ENCODE measurements around the gene CAMKK1.
"Not testable (repeated sequence)": the region's sequence is repeated elsewhere in the genome, so short reads cannot be mapped to it uniquely, and the experiment has no call there.

CAMKK1 gene

DNA sequence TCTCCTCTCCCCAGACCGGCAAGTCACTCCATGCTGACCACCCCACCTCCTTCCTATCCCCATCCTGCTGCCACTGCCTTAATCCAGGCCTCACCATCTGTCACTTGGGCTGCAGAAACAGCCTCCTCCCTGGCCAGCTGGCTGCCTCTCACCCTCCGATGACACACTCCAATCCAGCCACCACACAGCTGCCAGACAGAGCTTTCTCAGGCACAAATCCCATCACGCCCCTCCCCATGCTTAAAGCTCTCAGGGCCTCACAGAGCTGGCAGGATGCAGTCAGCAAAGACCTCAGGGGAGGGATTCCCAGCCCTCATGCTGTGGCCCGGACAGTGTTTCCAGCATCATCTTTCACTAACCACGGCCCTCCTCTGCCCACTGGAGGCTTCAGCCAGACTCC lies 13.7 kb downstream of the CAMKK1 start:
- peak; percentile 59 for DNase-seq

GRCh38 chr17:3877220-3877619 lies 15.6 kb downstream of the CAMKK1 start:
- no peak for DNase-seq

DNA sequence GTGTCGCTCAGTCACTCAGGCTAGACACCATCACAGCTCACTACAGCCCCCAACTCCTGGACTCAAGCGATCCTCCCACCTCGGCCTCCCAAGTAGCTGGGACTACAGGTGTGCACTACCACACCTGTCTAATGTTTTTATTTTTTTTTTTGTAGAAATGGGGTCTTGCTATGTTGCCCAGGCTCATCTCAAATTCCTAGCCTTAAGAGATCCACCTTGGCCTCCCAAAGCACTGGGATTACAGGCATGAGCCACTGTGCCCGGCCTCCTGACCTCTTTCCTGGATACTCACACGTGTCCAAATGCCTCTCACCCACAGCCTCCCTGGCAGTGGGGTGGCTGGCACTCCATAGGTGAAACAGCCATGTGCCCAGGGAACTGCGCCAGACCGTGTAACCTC lies 17.5 kb downstream of the CAMKK1 start:
- no peak for DNase-seq

- DNase-seq: no peak
Observed at GRCh38 chr17:3873862-3874261, 19.0 kb downstream of the CAMKK1 start.

DNA sequence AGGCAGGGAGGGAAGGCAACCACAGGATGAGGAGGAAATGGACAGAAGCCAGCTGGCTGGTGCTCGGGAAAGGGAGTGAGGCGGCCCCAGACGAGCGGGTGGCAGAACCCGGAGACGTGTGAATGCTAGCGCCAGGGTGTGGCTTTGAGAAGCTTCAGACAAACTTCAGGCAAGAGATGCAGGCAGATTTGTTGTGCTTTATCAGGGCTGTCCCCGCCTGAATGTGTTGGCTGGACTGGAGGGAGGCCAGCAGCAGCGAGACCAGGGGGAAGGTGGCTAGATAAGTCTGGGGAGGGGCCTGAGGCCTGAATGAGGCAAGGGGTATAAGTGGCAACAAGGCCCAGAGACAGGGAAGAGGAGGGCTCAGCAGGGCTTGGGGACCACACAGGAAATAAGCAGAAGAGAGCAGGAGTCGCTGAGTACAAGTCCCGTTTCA lies 22.0 kb downstream of the CAMKK1 start:
- no peak for DNase-seq

DNA sequence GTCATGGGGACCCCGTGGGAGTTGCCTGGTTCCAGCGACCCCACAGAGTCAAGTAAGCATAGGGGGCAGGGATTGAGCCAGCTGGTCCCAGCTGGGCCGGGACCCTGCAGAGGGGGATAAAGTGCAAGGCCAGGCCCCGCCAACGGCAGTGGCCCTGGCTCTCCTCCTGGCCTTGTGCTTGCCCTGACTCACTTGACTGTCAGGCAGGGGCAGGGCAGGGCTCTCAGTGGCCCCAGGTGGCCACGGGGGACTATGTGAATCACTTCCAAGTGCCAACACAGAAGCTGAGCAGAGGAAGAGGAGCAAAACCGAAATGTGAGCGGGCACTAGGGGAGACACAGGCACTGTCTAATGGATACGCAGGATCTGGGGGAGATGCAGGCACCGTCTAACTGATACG lies 25.2 kb downstream of the CAMKK1 start:
- DNase-seq: no peak

DNA sequence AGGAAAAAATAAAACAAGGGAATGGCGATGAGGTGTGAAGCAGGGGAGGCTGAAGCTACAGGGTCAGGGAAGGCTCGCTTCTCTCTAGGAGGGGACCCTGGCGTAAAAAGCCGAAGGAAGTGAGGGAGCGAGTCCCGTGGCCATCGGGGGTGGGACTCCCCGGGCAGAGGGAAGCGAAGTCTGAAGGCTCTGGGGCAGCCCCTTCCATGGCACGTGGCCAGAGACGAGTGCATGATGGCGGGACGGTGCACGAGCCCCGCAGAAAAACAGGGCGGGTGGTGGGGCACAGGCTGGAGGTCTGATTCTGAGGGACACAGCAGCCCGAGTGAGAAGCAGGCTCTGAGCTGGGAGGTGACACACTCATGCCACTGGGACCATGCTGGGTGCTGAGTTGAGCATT lies 25.7 kb downstream of the CAMKK1 start:
- DNase-seq: no peak

DNA sequence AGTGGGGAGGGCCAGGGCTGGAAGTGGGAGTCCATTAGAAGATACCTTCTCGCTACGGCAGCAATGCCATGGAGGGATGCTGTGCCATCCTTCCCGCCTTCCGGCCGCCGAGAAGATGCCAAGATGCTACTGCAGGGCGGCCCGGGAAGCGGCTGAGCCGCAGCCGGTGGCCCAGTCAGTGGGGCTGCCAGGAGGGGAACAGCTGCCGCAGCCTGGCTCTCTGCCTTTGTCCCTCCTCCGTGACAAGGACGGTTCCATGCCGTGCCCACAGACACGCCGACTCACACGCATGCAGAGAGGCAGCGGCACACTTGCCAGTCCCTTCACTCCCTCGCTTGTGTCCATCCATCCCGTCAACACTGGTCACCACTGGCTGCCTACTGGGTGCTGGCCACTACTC lies 26.6 kb downstream of the CAMKK1 start:
- no peak for DNase-seq

- DNase-seq: no peak
Observed at GRCh38 chr17:3865176-3865575, 27.7 kb downstream of the CAMKK1 start.

GRCh38 chr17:3864534-3864933 lies 28.3 kb downstream of the CAMKK1 start:
- no peak for DNase-seq

DNA sequence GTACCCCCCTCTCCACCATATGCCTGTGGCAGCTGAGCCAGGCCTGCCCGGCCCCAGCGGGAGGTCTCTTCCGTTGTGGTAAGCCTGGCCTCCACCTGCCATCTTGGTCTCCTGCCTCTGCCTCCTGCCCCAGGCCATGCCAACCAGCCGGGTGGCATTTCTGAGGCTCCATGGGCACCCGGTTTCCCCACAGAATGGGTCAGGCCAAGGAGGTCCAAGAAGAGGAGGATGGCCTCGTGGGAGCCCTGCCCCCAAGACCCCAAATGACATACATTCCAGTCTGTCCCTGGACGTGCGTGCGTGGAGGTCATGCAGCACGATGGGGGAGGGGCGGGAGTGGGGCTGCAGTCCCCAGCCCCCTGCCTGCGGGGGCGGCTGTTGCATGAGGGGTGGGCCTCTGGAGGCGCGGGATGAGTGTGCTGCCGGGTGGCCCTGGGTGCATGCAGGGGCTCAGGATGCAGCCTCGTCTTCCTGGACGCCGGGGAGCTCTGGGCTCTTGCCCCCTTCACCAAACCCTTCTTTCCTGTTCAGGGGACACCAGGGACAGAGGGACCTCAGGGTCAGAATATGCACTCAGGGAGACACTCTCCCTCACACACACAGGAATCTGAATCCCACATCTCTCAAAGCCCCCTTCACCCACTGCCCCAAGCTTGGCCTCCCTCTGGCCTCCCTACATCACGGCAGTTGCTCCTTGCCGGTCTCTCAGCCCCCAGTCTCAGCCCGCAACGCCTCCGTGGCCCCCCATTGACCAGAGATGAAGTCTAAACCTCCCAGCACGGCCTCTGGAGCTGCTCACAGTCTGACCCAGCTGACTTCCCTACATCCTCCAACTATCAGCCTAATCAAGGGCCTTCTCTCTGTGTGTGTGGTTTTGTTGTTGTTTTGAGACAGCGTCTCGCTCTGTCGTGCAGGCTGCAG lies 30.8 kb downstream of the CAMKK1 start:
- DNase-seq: no peak

- DNase-seq: no peak
Observed at GRCh38 chr17:3860939-3861700, 31.7 kb downstream of the CAMKK1 start.

- DNase-seq: no peak
Observed at GRCh38 chr17:3859940-3860339, 32.9 kb downstream of the CAMKK1 start.

- no peak for DNase-seq
Observed at GRCh38 chr17:3857261-3858105, 35.4 kb downstream of the CAMKK1 start.

DNA sequence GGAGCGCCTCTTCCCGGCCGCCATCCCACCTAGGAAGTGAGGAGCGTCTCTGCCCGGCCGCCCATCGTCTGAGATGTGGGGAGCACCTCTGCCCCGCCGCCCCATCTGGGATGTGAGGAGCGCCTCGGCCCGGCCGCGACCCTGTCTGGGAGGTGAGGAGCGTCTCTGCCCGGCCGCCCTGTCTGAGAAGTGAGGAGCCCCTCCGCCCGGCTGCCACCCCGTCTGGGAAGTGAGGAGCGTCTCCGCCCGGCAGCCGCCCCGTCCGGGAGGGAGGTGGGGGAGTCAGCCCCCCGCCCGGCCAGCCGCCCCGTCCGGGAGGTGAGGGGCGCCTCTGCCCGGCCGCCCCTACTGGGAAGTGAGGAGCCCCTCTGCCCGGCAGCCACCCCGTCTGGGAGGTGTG lies 38.6 kb downstream of the CAMKK1 start:
- not testable (repeated sequence) for DNase-seq

DNA sequence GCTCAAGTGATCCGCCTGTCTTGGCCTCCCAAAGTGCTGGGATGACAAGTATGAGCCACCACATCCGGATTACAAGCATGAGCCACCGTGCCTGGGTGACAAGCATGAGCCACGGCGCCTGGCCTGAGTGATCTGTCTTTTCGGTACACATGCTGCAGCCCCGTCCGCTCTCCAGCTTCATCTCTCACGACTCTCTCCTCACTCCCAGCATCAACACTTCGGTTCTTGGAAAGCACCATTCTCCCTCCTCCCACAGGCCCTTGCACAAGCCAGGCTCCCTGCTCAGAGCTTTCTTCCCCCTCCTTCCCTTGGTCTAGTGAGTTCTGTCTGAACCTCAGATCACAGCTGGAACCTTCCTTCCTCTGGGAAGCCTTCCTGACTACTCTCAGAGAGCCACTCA lies 40.3 kb downstream of the CAMKK1 start:
- no peak for DNase-seq

- DNase-seq: no peak
Observed at GRCh38 chr17:3851461-3852100, 41.3 kb downstream of the CAMKK1 start.

GRCh38 chr17:3848229-3848835 lies 44.5 kb downstream of the CAMKK1 start:
- no peak for DNase-seq

DNA sequence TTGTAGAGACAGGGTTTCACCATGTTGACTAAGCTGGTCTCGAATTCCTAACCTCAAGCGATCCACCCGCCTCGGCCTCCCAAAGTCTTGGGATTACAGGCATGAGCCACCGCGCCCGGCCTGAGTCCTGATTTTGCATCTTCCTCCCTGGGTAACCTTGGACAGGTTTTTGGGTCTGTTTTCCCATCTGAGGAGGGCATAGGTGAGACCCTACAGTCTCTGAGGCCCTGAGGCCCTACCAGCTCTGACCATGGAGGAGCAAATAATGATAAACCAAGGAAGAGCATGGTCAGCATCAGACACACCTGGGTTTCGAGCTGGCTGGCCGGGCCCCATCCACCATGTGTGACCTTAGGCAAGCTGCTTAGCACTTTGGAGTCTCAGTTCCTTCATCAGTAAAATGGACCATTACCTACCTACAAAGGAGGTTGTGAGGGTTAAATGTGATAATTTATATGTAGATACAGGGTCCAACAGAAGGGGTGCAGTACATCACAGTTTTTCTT lies 45.6 kb downstream of the CAMKK1 start:
- DNase-seq: no peak

DNA sequence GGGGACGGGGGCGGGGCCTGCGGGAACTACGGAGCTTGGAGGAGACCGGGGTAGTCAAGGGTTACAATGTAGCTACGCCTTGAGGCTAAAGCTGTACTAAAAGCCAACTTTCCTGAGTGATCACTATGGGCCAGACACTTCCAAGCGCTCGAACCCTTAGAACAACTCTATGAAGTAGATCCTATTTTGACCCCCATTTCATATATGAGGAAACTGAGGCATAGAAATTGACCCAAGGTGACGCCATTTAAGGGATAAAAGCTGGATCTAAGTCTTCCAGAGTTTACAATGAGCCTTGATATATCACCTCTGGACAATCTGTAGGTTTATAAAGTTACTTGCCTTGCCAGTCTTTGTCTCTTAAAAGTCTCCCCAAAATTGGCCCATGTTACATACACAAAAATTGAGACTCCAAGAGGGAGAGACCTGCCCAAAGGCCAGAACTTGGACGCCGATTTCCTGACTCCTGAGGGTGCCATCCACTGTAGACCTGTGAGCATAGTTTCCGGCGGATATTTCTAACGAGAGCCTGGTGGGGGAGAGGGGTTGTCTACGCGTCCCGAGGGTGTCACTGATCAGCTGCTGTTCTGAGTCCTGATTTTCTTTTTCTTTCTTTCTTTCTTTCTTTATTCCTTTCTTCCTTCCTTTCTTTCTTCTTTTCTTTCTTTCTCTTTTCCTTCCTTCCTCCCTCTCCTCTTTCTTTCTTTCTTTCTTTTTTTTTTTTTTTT lies 46.3 kb downstream of the CAMKK1 start:
- DNase-seq: no peak
